SH-SY5Y (cell line): ENCODE measurements around the gene GCNT2.

Source experiments
- GATA2 ChIP-seq: IDR thresholded peaks from 2 replicates; pipeline ENCODE4 v1.6.1; 2011; ENCODE audit warnings: mild to moderate bottlenecking, low read depth, low read length
- GATA3 ChIP-seq: IDR thresholded peaks from 2 replicates; pipeline ENCODE4 v1.6.1; 2011; ENCODE audit warnings: low read depth, mild to moderate bottlenecking, low read length, moderate library complexity

GRCh38 chr6:10534419-10534762 is 13.2 kb downstream of the GCNT2 start:
- TF ChIP-seq GATA3 (no peak), GATA2 (no peak)
